ENCODE data around the gene CPE.
"Not testable (repeated sequence)": the region's sequence is repeated elsewhere in the genome, so short reads cannot be mapped to it uniquely, and the experiment has no call there.

Gene CPE

GRCh38 chr4:165378745-165379677 is at the start of gene CPE:
Gene CPE (plus strand): TSS chr4:165379008. CDS start chr4:165379222, 214 bp downstream.
- peak; percentile 51 for DNase-seq (ENCODE audit: low read depth, low spot score)

GRCh38 chr4:165330071-165330470 is 48.7 kb upstream of the CPE start:
- DNase-seq (ENCODE audit: low read depth, low spot score), result no peak

DNA sequence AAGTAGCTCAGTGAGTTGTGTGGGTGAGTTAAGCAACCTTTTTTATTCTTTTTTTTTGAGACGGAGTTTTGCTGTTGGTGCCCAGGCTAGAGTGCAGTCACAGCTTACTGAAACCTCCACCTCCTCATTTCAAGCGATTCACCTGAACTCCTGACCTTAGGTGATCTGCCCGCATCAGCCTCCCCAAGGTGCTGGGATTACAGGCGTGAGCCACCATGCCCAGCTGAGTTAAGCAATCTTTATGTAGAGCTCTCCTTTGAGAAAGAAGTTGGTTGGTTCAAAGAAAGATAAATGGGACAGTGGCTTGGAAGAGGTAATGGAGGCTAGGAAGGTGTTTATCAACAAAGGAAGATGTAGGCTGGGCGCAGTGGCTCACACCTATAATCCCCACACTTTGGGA is 48.1 kb upstream of the CPE start:
- DNase-seq (ENCODE audit: low read depth, low spot score), result no peak

DNA sequence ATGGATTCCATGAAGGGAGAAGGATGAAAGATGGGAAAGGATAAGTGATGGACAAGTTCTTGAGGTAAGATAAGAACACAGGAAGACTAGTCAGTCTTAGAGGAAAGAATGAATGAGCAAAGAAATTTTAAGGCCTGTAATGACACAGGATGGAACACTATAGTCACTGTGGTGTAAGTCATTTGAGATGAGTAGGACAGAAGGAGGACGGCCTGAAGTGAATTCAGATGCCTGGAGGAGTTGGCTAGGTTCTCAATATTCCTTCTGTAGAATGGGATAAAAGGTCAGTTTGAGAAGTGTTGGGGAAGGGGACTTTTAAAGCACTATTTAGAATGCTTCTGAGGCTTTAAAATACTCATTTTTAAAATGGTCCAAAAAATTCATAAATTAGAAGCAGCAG is 47.4 kb upstream of the CPE start:
- DNase-seq (ENCODE audit: low read depth, low spot score), result no peak

- no peak for DNase-seq (ENCODE audit: low read depth, low spot score)
Measured at GRCh38 chr4:165331823-165332222, 47.0 kb upstream of the CPE start.

DNA sequence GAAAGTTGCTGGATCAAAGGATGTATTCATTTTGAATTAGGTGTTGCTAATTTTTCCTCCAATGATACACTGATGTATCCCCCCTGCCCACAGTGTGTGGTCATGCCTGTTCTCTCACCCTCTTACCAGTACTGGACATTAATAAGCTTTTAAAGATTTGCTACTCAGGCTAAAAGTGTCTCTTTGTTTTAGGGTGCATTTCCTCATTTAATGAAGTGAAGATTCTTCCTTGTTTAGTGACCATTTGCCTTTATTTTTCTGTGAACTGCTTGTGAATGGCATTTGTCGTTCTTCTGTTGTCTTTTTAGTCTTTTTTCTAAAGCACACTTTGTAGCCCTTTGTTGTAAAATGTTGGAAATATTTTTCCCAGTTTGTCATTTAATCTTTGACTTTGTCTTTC is 46.3 kb upstream of the CPE start:
- DNase-seq (ENCODE audit: low read depth, low spot score), result no peak

GRCh38 chr4:165335163-165335703 is 43.6 kb upstream of the CPE start:
- no peak for DNase-seq (ENCODE audit: low read depth, low spot score)

DNA sequence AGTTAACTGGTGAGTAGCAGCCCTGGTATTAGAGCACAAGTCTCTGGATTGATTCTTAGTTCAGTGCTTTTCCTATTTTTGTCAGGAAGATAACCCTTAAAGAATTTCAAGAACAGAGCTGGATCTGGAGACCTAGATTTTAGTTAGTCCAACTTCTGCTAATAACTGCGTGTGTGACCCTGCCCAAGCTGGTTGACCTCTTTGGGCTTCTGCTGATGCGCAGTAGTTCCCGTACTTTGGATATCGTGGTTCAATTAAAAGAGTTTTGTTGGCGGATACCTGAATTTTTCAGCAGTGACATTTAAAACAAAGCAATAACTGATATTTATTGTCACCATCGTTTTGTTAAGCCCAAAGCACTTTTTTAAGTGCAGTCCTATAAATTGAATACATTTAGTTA is 42.1 kb upstream of the CPE start:
- DNase-seq (ENCODE audit: low read depth, low spot score), result no peak

GRCh38 chr4:165342340-165342739 is 36.5 kb upstream of the CPE start:
- not testable (repeated sequence) for DNase-seq (ENCODE audit: low read depth, low spot score)

DNA sequence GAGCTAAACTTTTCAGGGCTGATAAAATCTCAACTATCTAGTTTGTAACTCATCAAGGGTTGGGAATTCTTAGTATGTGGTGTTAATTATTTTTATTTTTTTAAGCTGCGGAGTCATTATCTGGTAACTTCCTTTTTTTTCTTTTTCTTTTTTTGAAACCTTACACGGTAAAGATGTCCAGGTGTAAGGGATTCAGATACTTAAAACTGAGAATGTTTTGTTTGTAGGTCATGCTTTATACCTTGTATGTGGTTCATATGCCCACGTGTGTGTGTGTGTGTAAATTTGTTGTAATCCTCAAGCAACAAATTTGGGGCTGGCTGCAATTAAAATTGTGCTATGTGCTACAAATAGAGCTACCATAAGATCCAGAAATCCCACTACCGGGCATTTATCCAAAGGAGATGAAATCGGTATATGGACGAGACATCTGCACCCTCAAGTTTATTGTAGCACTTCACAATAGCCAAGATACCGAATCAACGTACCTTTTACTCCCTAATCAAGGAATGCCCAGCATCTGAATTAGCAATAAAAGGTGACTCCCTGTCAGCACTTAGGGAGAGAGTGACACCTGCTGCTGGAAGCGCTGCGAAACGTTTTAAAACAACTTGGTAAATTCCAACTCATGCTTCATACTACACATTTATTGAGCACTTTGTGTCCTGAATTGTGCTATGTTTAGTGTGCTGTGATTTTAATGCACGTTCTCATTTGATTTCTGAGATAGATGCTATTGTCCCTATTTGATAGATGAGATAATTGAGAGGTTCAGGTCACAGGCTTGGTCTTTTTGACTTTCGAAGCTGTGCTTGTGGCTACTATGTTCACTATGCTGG is 35.2 kb upstream of the CPE start:
- no peak for DNase-seq (ENCODE audit: low read depth, low spot score)

DNA sequence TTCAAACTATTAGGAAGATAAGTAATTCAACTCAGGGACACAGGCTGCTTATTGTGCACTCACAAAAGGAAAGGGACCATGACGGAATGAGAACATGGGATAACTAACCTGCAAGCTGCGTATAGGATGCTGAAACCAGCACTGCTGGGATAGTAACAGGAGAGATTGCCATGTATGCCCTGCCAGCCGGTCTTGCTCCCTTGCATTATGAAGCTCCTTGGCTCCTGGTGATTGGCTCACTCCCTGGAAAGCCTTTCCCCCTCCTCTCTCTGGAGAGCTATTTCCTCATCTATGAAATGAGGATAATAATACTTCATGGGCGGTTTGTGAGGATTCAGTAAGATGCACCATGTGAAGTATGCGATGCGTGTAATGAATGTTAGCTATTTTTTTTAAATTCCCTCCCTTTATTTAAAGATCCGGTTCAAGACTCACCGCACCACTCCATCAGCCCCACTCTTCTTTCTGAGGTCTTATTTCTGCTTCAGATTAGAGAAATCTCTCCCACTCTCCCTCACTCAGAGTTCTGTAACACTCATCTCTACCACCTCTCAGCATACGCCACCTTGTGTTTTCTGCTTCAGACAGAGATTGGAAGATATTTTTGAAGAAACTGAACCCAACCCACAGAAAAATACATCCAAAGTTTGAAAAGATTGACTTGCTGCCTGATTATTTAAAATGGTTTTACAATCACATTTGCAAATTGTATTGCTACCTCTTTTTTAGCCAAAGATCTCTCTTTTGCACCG is 33.0 kb upstream of the CPE start:
- no peak for DNase-seq (ENCODE audit: low read depth, low spot score)

DNA sequence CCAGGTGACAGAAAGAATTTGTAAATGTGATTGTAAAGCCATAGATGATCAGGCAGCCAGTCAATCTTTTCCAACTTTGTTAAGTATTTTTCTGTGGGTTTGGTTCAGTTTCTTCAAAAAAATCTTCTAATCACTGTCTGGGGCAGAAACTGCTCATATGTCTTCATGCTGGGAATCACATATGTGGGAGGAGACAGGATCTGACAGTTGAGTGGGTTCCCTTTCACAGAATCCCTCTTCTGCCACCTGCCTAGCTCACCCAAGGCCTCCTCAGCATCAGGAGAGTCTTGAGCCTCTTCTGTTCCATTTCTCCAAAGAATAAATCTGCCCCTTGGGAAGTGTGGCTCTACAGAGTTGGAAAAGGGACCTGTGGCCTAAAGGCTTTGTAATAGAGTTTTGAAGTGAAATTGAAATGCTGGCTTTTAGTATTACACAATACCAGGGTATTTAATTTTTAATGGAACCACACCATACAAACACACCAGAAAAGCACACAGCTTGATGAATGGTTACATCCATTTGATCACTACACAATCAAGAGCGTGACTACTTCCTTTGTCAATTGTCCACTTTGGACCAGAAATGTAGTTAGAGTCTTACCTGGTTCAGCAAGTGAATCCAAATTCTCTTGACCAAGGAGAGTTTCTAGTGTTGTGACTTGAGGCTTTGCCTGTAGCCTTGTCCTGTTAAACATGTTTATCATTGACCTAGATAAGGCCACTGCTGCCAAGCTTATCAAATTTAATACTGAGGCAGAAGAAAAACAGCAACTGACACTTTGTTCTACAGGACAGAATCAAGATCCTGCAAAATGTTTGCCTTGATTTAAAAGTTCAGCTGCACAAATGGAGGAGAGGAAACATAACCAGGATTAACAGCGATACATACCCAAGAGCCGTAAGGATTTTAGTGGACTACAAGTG is 30.9 kb upstream of the CPE start:
- no peak for DNase-seq (ENCODE audit: low read depth, low spot score)

DNA sequence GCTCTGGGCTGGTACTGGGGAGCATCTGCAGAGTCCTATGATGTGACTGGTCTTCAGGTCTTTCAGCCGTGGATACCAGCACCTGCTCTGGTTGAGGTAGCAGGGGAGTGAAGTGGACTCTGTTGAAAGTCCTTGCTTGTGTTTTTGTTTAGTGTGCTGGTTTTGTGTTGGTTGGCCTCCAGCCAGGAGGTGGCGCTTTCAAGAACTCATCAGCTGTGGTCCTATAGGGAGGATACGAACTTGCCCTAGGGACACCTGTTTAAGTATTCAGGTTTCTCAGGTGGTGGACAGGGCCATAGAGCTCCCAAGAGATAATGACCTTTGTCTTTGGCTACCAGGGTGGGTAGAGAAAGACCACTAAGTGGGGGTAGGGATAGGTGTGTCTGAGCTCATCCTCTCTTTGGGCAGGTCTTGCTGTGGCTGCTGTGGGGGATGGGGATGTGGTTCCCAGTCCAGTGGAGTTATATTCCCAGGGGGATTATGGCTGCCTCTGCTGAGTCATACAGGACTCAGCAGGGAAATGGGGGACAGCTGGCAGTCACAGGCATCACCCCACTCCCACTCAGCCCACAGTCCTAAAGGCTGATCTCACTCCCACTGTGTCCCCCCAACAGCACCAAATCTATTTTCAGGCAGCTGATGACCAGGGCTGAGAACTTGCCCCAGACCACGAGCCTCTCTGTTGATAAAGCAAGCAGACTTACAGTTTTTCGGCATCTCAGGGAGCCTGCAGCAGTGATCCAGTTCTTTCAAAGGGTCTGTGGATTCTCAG is 27.3 kb upstream of the CPE start:
- DNase-seq (ENCODE audit: low read depth, low spot score), result no peak

GRCh38 chr4:165355900-165356300 is 22.9 kb upstream of the CPE start:
- no peak for DNase-seq (ENCODE audit: low read depth, low spot score)

- DNase-seq (ENCODE audit: low read depth, low spot score), result no peak
Measured at GRCh38 chr4:165359506-165359905, 19.3 kb upstream of the CPE start.

GRCh38 chr4:165360041-165360695 is 18.6 kb upstream of the CPE start:
- DNase-seq (ENCODE audit: low read depth, low spot score), result no peak

GRCh38 chr4:165360985-165361670 is 17.7 kb upstream of the CPE start:
- no peak for DNase-seq (ENCODE audit: low read depth, low spot score)

DNA sequence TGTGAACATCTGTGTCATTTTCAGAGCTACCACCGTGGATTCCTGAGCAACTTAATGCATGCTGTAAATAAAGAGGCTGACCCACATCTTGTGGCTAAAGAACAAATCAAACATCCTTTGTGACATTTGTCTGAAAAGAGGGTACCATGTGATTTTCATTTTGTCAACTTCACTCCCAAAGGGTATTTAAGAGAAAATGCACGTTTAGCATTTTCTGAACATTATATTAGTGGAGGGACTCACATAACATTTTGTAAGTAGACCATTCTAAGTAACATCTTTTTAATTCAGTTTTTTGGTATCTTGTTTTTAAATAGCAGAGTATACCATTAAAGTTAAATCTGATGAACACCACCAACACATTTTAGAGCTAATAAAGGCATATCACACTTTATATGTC is 17.0 kb upstream of the CPE start:
- no peak for DNase-seq (ENCODE audit: low read depth, low spot score)

All from activated naive CD8-positive, alpha-beta T cell treated with anti-CD3 and anti-CD28 coated beads, Interleukin-2, amount 50 U/mL, for 16 hours (primary cell).